GM23338 (cell line): Measurements from ENCODE around the gene TK1. TPM values are rescaled to one million over a fixed set of nuclear protein-coding genes. Genes with fewer than 3 reads are reported as not detected.

ENCODE experiments used
- ATAC-seq: fragments of 200-7000 bp; cut with Tn5 transposase; 3 replicates; pipeline ENCODE4 v1.9.1; 2020
- DNase-seq: peaks from one replicate; pipeline ENCODE4 v3.0.0-alpha.2; 2015; ENCODE audit warnings: low spot score
- H2AFZ ChIP-seq: fragments of 200-600 bp; sonication (generic); 2 replicates; pipeline ENCODE4 v1.8.0; 2016; ENCODE audit warnings: antibody characterized with exemption, mild to moderate bottlenecking, moderate library complexity
- H3F3A ChIP-seq: fragments of 200-600 bp; sonication (generic); replicated peaks from 2 replicates; pipeline ENCODE4 v1.8.0; 2017; ENCODE audit warnings: antibody characterized with exemption, mixed run types, low read depth
- H3K27ac ChIP-seq: fragments of 200-600 bp; sonication (generic); 2 replicates; pipeline ENCODE4 v1.6.1; 2016; ENCODE audit warnings: low read depth
- H3K27me3 ChIP-seq: fragments of 200-600 bp; sonication (generic); 2 replicates; pipeline ENCODE4 v1.8.0; 2016; ENCODE audit warnings: mild to moderate bottlenecking, mixed run types, moderate library complexity; ENCODE audit not compliant: insufficient read depth
- H3K36me3 ChIP-seq: fragments of 200-600 bp; sonication (generic); 2 replicates; pipeline ENCODE4 v1.8.0; 2016; ENCODE audit warnings: mild to moderate bottlenecking; ENCODE audit not compliant: insufficient read depth
- H3K4me1 ChIP-seq: fragments of 200-600 bp; sonication (generic); 2 replicates; pipeline ENCODE4 v1.8.0; 2016; ENCODE audit warnings: mild to moderate bottlenecking, moderate library complexity; ENCODE audit not compliant: insufficient read depth
- H3K4me2 ChIP-seq: fragments of 200-600 bp; sonication (generic); 2 replicates; pipeline ENCODE4 v1.7.1; 2017; ENCODE audit warnings: mixed run types
- H3K4me3 ChIP-seq: fragments of 200-600 bp; sonication (generic); 2 replicates; pipeline ENCODE4 v1.6.1; 2016; ENCODE audit warnings: mixed run types
- H3K79me2 ChIP-seq: fragments of 200-600 bp; sonication (generic); replicated peaks from 2 replicates; pipeline ENCODE4 v1.8.0; 2017; ENCODE audit warnings: mild to moderate bottlenecking; ENCODE audit not compliant: insufficient read depth
- H3K9me2 ChIP-seq: fragments of 200-600 bp; sonication (generic); 2 replicates; pipeline ENCODE4 v1.8.0; 2017; ENCODE audit not compliant: insufficient read depth
- H4K20me1 ChIP-seq: fragments of 200-600 bp; sonication (generic); replicated peaks from 2 replicates; pipeline ENCODE4 v1.8.0; 2017; ENCODE audit warnings: mild to moderate bottlenecking; ENCODE audit not compliant: insufficient read depth
- H3K27ac Mint-ChIP-seq: 2 replicates; pipeline ENCODE4 v1.8.0; 2020; ENCODE audit warnings: inconsistent platforms, mild to moderate bottlenecking, moderate library complexity, mixed read lengths
- H3K27me3 Mint-ChIP-seq: 3 replicates; pipeline ENCODE4 v1.8.0; 2022; ENCODE audit warnings: low read depth, mild to moderate bottlenecking, moderate library complexity, mixed read lengths, inconsistent platforms; ENCODE audit not compliant: insufficient read depth, poor library complexity
- H3K36me3 Mint-ChIP-seq: 3 replicates; pipeline ENCODE4 v1.8.0; 2021; ENCODE audit warnings: low read depth, mild to moderate bottlenecking, inconsistent platforms, moderate library complexity, mixed read lengths
- H3K4me1 Mint-ChIP-seq: 3 replicates; pipeline ENCODE4 v1.8.0; 2020; ENCODE audit warnings: mild to moderate bottlenecking, inconsistent platforms, mixed read lengths
- H3K4me3 Mint-ChIP-seq: 3 replicates; pipeline ENCODE4 v1.8.0; 2021; ENCODE audit warnings: moderate library complexity, mild to moderate bottlenecking, inconsistent platforms, mixed read lengths
- H3K9me3 Mint-ChIP-seq: 3 replicates; pipeline ENCODE4 v1.8.0; 2020; ENCODE audit warnings: moderate library complexity, mild to moderate bottlenecking, inconsistent platforms, mixed read lengths
- ETS1 ChIP-seq: IDR thresholded peaks from 2 replicates; pipeline ENCODE4 v1.6.1; 2016; ENCODE audit warnings: antibody characterized with exemption
- EZH2 ChIP-seq: fragments of 200-600 bp; sonication (generic); IDR thresholded peaks from one replicate; pipeline ENCODE4 v1.8.0; 2017; ENCODE audit warnings: antibody characterized with exemption, mild to moderate bottlenecking, low read depth; ENCODE audit not compliant: unreplicated experiment
- EZH2phosphoT487 ChIP-seq: fragments of 200-600 bp; sonication (generic); IDR thresholded peaks from one replicate; pipeline ENCODE4 v1.8.1; 2018; ENCODE audit warnings: antibody characterized with exemption; ENCODE audit not compliant: unreplicated experiment
- JUNB ChIP-seq: IDR thresholded peaks from one replicate; pipeline ENCODE4 v1.6.1; 2016; ENCODE audit warnings: antibody characterized with exemption; ENCODE audit not compliant: unreplicated experiment
- NANOG ChIP-seq: IDR thresholded peaks from 2 replicates; pipeline ENCODE4 v1.6.1; 2016; ENCODE audit warnings: antibody characterized with exemption, borderline replicate concordance
- POLR2AphosphoS5 ChIP-seq: IDR thresholded peaks from 2 replicates; pipeline ENCODE4 v1.6.1; 2016; ENCODE audit warnings: antibody characterized with exemption, low read depth
- REST ChIP-seq: IDR thresholded peaks from one replicate; pipeline ENCODE4 v1.6.1; 2018; ENCODE audit warnings: antibody characterized with exemption; ENCODE audit not compliant: unreplicated experiment
- STAT1 ChIP-seq: IDR thresholded peaks from one replicate; pipeline ENCODE4 v1.6.1; 2016; ENCODE audit warnings: antibody characterized with exemption; ENCODE audit not compliant: unreplicated experiment
- ZNF114 ChIP-seq: fragments of 250-450 bp; sonication (Bioruptor Pico); IDR thresholded peaks from 2 replicates; pipeline ENCODE4 v1.5.0; 2020; ENCODE audit warnings: mild to moderate bottlenecking, moderate library complexity
- ZNF331 ChIP-seq: fragments of 250-450 bp; sonication (Bioruptor Pico); IDR thresholded peaks from 2 replicates; pipeline ENCODE4 v1.5.0; 2020; ENCODE audit warnings: low read depth, mild to moderate bottlenecking, moderate library complexity
- ZNF462 ChIP-seq: fragments of 250-450 bp; sonication (Bioruptor Pico); IDR thresholded peaks from 2 replicates; pipeline ENCODE4 v1.5.0; 2020; ENCODE audit warnings: mild to moderate bottlenecking, moderate library complexity
- polyA plus RNA-seq: library from polyadenylated mRNA; unstranded; fragments of >200 nt; fragmentation: Nextera tagmentation; extraction: Ambion mirVana; gene quantifications from 2 replicates; pipeline ENCODE4 v1.2.1, GENCODE V29; 2016
- total RNA-seq: library from RNA; depleted of rRNA; stranded (reverse); fragments of >200 nt; shearing (Covaris generic); gene quantifications from 2 replicates; pipeline ENCODE4 v1.2.3, GENCODE V29; 2014

The TK1 gene
- total and polyA plus RNA-seq, 2 experiments from 2014 or later: 74.5 to 84.4 TPM

- TF ChIP-seq ZNF462 (CRISPR knock-in tag) (no peak), ZNF114 (CRISPR knock-in tag) (no peak), REST (no peak), JUNB (no peak), NANOG (no peak), ZNF331 (CRISPR knock-in tag) (no peak)
Measured at GRCh38 chr17:78202666-78203065, 15.8 kb upstream of the TK1 start (continued).

- H3K36me3 ChIP-seq: peaks cover 4% of the 10 kb centered on the region; the same call in 1 of the 2 replicates
- H3K9me2 ChIP-seq: no peaks in the 10 kb centered on the region
- peaks cover 10% of the 10 kb centered on the region; the same call in 1 of the 2 replicates for H3K4me1 ChIP-seq
- H3K4me3 ChIP-seq: no peak overlapping the region
- H3K27ac ChIP-seq: no peak overlapping the region
- no peaks in the 10 kb centered on the region for H3K27me3 ChIP-seq
- H3K4me2 ChIP-seq: no peak overlapping the region
- peaks cover 40% of the 10 kb centered on the region for H3K36me3 Mint-ChIP-seq
- no peak overlapping the region for H3K27ac Mint-ChIP-seq
- DNase-seq: no peak
- H3K4me1 Mint-ChIP-seq: peaks cover 28% of the 10 kb centered on the region
- ATAC-seq: no peak
- H3K9me3 Mint-ChIP-seq: no peaks in the 10 kb centered on the region; the same call in 2 of the 3 replicates
- peaks cover 11% of the 10 kb centered on the region for H3K27me3 Mint-ChIP-seq
- no peaks in the 10 kb centered on the region for H3F3A ChIP-seq
- H3K4me3 Mint-ChIP-seq: no peak overlapping the region
- peaks cover 8% of the 10 kb centered on the region; the same call in 1 of the 2 replicates for H4K20me1 ChIP-seq
- no peak overlapping the region for H2AFZ ChIP-seq
- H3K79me2 ChIP-seq: 0 out of 2 replicates have a peak, but pooled peaks cover 5% of the 10 kb centered on the region
- TF ChIP-seq STAT1 (no peak), ETS1 (no peak), ZNF331 (CRISPR knock-in tag) (no peak), EZH2phosphoT487 (no peak), REST (no peak), EZH2 (no peak), POLR2AphosphoS5 (no peak)
Measured at GRCh38 chr17:78200451-78200850, 13.6 kb upstream of the TK1 start.
